DOHH2 (cell line): ENCODE measurements around the gene ZBTB16.

ENCODE experiments used
- H3F3A ChIP-seq: fragments of 200-600 bp; sonication (generic), shearing (Covaris generic); 2 replicates; pipeline ENCODE4 v1.6.0; 2016; ENCODE audit warnings: antibody characterized with exemption, mild to moderate bottlenecking; ENCODE audit not compliant: control insufficient read depth, insufficient read depth
- H3K27ac ChIP-seq: fragments of 200-600 bp; sonication (generic); 2 replicates; pipeline ENCODE4 v1.5.1; 2014; ENCODE audit warnings: low read depth, mild to moderate bottlenecking, low read length, moderate library complexity
- H3K27me3 ChIP-seq: fragments of 200-600 bp; sonication (generic); 2 replicates; pipeline ENCODE4 v1.6.1; 2014; ENCODE audit warnings: mild to moderate bottlenecking, low read length, mixed read lengths; ENCODE audit not compliant: control insufficient read depth
- H3K36me3 ChIP-seq: fragments of 200-600 bp; sonication (generic); 2 replicates; pipeline ENCODE4 v1.6.1; 2014; ENCODE audit warnings: mild to moderate bottlenecking, low read length, moderate library complexity, mixed read lengths; ENCODE audit not compliant: control insufficient read depth
- H3K4me1 ChIP-seq: fragments of 200-600 bp; sonication (generic); 2 replicates; pipeline ENCODE4 v1.6.1; 2014; ENCODE audit warnings: mild to moderate bottlenecking, low read length, mixed read lengths; ENCODE audit not compliant: control insufficient read depth
- H3K4me2 ChIP-seq: fragments of 200-600 bp; sonication (generic); 2 replicates; pipeline ENCODE4 v1.6.0; 2014; ENCODE audit warnings: mild to moderate bottlenecking, low read length, moderate library complexity
- H3K4me3 ChIP-seq: fragments of 200-600 bp; sonication (generic); 2 replicates; pipeline ENCODE4 v1.5.1; 2014; ENCODE audit warnings: mild to moderate bottlenecking, low read length, mixed read lengths
- H3K79me2 ChIP-seq: fragments of 200-600 bp; sonication (generic); 2 replicates; pipeline ENCODE4 v1.6.1; 2014; ENCODE audit warnings: mild to moderate bottlenecking, low read length, mixed read lengths; ENCODE audit not compliant: control insufficient read depth
- H3K9me2 ChIP-seq: fragments of 200-600 bp; sonication (generic); replicated peaks from 2 replicates; pipeline ENCODE4 v1.6.1; 2014; ENCODE audit warnings: mild to moderate bottlenecking, low read length, mixed read lengths; ENCODE audit not compliant: control insufficient read depth
- H3K9me3 ChIP-seq: fragments of 200-600 bp; sonication (generic); 2 replicates; pipeline ENCODE4 v1.6.1; 2014; ENCODE audit warnings: antibody characterized with exemption, low read length, mixed read lengths; ENCODE audit not compliant: control insufficient read depth, insufficient read depth
- H4K20me1 ChIP-seq: fragments of 200-600 bp; sonication (generic); 2 replicates; pipeline ENCODE4 v1.6.0; 2014; ENCODE audit warnings: low read depth, mild to moderate bottlenecking, antibody characterized with exemption, low read length, moderate library complexity; ENCODE audit not compliant: control insufficient read depth, insufficient read depth
- EZH2phosphoT487 ChIP-seq: fragments of 200-600 bp; sonication (generic); IDR thresholded peaks from 2 replicates; pipeline ENCODE4 v1.6.1; 2017; ENCODE audit warnings: borderline replicate concordance, mild to moderate bottlenecking, antibody characterized with exemption, low read length, moderate library complexity, mixed read lengths
- TF ChIP-seq, protein P1 (sequence below): fragments of 200-600 bp; sonication (generic); IDR thresholded peaks from one replicate; pipeline ENCODE4 v1.5.1; 2014; ENCODE audit warnings: antibody characterized with exemption, mild to moderate bottlenecking, low read depth, low read length; ENCODE audit not compliant: poor library complexity, severe bottlenecking

The ZBTB16 gene

DNA sequence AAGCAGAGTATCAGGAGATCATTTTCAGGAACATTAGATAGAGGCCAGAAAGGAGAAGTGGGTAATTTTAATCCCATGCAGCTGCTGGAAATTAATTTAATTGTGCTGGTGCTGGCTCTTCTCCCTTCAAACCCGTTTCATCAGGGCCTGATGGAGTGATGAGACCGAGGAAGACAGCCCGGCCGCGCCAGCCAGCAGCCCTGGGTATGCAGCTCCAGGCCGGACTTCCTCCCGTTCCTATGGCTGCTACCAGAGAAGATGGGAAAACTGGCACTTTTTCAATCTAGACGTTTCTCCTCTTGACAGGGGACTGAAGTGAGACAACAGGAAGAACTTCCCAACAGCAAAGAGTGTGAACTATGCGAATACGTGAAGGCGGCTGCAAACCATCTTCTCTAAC is 24.6 kb upstream of the ZBTB16 start:
- Histone ChIP-seq H3K9me2 (no peaks in the 10 kb centered on the region), H3K4me1 (no peaks in the 10 kb centered on the region), H3F3A (no peaks in the 10 kb centered on the region), H3K36me3 (no peaks in the 10 kb centered on the region), H3K27me3 (peaks cover 3% of the 10 kb centered on the region; the same call in 1 of the 2 replicates), H4K20me1 (no peaks in the 10 kb centered on the region), H3K4me3 (no peak overlapping the region), H3K27ac (no peak overlapping the region), H3K79me2 (no peaks in the 10 kb centered on the region), H3K4me2 (no peak overlapping the region), H3K9me3 (no peaks in the 10 kb centered on the region)
- TF ChIP-seq EZH2phosphoT487: no peak
- TF ChIP-seq, protein P1, sequence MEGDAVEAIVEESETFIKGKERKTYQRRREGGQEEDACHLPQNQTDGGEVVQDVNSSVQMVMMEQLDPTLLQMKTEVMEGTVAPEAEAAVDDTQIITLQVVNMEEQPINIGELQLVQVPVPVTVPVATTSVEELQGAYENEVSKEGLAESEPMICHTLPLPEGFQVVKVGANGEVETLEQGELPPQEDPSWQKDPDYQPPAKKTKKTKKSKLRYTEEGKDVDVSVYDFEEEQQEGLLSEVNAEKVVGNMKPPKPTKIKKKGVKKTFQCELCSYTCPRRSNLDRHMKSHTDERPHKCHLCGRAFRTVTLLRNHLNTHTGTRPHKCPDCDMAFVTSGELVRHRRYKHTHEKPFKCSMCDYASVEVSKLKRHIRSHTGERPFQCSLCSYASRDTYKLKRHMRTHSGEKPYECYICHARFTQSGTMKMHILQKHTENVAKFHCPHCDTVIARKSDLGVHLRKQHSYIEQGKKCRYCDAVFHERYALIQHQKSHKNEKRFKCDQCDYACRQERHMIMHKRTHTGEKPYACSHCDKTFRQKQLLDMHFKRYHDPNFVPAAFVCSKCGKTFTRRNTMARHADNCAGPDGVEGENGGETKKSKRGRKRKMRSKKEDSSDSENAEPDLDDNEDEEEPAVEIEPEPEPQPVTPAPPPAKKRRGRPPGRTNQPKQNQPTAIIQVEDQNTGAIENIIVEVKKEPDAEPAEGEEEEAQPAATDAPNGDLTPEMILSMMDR: no peak

DNA sequence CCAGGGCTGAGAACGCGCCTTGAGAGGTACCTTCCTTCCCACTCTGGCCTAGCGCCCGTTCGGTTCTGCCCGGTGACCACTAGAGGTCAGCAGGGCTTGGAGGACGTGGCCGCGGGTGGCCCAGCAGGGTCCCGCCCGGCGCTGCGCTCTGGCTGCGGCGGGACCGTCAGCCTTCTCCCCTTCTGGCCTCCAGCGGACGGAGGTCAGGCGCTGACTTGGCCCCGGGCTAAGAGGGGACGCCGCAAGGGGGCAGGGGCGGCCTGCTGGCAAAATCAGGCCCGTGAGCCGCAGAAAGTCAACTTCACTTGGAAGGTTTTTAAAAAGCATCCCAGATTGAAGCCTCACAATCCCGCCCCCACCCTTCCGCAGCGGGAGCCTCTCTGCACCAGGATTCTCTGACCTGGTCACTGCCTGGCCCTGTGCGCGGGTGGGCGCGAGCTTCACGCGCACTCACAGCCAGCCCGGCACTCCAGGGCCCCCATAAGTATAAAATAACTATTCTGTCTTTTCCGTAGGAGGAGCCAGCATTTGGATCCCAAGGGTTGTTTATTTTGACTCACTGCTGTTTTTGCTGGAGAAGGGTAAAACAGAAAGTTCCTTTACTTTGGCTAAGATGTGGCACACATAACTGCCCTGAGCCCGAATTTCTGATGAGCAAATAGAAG is 23.2 kb upstream of the ZBTB16 start:
- no peak overlapping the region for H3K27ac ChIP-seq
- H3K36me3 ChIP-seq: no peaks in the 10 kb centered on the region
- TF ChIP-seq EZH2phosphoT487: no peak
- TF ChIP-seq, protein P1: peak; percentile 51
- no peaks in the 10 kb centered on the region for H3K4me1 ChIP-seq
- no peaks in the 10 kb centered on the region for H3F3A ChIP-seq
- H3K9me3 ChIP-seq: no peaks in the 10 kb centered on the region
- no peak overlapping the region for H3K4me2 ChIP-seq
- H3K27me3 ChIP-seq: peaks cover 3% of the 10 kb centered on the region; the same call in 1 of the 2 replicates
- no peak overlapping the region for H3K4me3 ChIP-seq
- H3K79me2 ChIP-seq: no peaks in the 10 kb centered on the region
- no peaks in the 10 kb centered on the region for H3K9me2 ChIP-seq
- no peaks in the 10 kb centered on the region for H4K20me1 ChIP-seq

DNA sequence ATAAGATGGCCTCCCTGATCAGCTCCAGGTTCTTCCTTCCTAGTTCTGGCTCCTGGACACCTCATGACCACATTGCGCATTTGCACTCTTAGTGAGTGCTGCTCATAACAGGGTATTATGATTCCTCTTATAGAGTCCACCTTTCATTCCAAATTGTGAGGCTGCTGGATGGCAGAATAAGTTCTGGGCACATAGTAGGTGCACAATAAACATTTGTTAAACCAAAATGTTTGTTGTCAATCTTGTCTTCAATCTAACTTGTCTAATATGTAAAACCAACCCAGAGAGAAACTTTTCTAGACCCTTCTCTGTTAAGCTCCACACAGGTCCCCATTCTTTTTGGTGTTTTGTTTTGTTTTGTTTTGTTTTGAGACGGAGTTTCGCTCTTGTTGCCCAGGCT is 22.6 kb upstream of the ZBTB16 start:
- Histone ChIP-seq H3K4me2 (no peak overlapping the region), H3K36me3 (no peaks in the 10 kb centered on the region), H3K9me2 (no peaks in the 10 kb centered on the region), H3F3A (no peaks in the 10 kb centered on the region), H4K20me1 (no peaks in the 10 kb centered on the region), H3K4me1 (no peaks in the 10 kb centered on the region), H3K27me3 (peaks cover 3% of the 10 kb centered on the region; the same call in 1 of the 2 replicates), H3K27ac (no peak overlapping the region), H3K9me3 (no peaks in the 10 kb centered on the region), H3K79me2 (no peaks in the 10 kb centered on the region), H3K4me3 (no peak overlapping the region)
- TF ChIP-seq, protein P1: no peak
- no peak for TF ChIP-seq EZH2phosphoT487
